Measurements from ENCODE around the gene GNE.
A peak's percentile ranks its signal among the peaks of the same experiment; 100 is the strongest.

GNE gene

DNA sequence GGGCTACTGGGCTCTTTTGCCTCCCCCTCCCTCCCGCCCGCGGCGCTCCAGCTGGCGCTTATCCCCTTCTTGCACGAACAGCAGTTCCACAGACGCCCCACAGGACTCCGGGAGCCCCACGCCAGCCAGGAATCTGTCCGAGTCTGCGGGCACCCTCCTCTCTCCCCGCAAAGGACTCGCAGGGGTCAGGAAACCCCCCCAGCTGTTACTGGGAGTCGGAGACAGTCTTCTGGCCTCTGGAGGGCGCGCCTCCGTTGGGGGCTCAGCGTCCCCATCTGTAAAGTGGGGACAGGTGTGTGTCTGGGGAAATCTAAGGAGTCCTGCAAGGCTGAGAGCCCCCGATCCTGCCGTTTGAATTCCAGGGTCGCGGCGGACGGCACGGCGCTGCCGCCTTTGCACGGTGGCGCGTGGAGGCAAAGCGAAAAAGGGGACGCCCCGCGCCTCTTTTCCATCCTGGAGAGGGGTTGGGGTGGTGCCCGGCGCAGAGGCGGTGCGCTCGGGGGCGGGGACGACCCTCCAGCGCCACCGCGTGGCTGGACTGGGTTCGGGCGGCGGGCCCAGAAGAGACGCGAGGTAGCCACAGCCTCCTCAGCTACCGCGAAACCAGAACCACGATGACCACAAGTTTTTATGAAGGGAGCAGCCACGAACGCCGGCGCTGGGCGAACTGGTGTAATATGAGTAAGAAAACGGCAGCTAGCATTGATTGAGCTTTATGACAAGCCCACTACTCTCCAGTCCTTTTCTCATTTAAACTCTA lies 91.9 kb downstream of the GNE start:
- H3K27ac ChIP-seq (ENCODE audit: low read depth, low read length): peak overlapping the region; percentile 37
- H3K4me3 ChIP-seq (ENCODE audit: low read depth in 1 of 5, low read length in 5 of 5): peak overlapping the region; percentile 57 to 67 (median 64)
- no peaks in the 10 kb centered on the region for H3K27me3 ChIP-seq (ENCODE audit: control insufficient read depth in 5 of 5, insufficient read depth in 4 of 5, low read length in 5 of 5)
- H3K4me1 ChIP-seq (ENCODE audit: control insufficient read depth in 5 of 5, insufficient read depth in 5 of 5, low read length in 5 of 5): peaks cover 0 to 34% (median 17%) of the 10 kb centered on the region in 5 donors
- no peaks in the 10 kb centered on the region for H3K9me3 ChIP-seq (ENCODE audit: control insufficient read depth in 5 of 5, low read length in 5 of 5)
- peak overlapping the region in 4 of 5 donors; percentile 20 to 64 (median 43) for H3K9ac ChIP-seq (ENCODE audit: low read length in 5 of 5)
- H3K36me3 ChIP-seq (ENCODE audit: control insufficient read depth in 5 of 5, insufficient read depth in 5 of 5, low read length in 5 of 5): peaks cover 0 to 4% (median 2%) of the 10 kb centered on the region in 5 donors

DNA sequence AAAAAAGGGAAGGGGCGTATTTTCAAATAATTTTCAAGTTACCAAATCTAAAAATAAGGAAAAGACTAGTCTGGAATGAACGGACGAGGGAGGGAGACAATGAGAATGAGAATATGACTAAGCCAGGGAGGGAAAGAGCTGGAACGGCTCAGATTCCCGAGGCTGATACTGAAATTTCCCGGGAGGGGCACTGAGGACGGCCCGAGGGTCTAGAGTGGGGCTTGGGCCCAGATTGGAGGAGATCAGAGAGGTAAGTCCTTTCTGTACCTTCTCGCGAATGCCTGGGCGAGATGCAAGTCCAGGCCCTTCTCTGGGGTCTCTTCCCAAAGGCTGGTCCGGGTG lies 92.5 kb downstream of the GNE start:
- peak overlapping the region; percentile 57 to 67 (median 64) for H3K4me3 ChIP-seq (ENCODE audit: low read depth in 1 of 5, low read length in 5 of 5)
- H3K27me3 ChIP-seq (ENCODE audit: control insufficient read depth in 5 of 5, insufficient read depth in 4 of 5, low read length in 5 of 5): no peaks in the 10 kb centered on the region
- peak overlapping the region in 1 of 5 donors; percentile 59 for H3K9ac ChIP-seq (ENCODE audit: low read length in 5 of 5)
- H3K9me3 ChIP-seq (ENCODE audit: control insufficient read depth in 5 of 5, low read length in 5 of 5): no peaks in the 10 kb centered on the region
- peak overlapping the region; percentile 37 for H3K27ac ChIP-seq (ENCODE audit: low read depth, low read length)
- H3K4me1 ChIP-seq (ENCODE audit: control insufficient read depth in 5 of 5, insufficient read depth in 5 of 5, low read length in 5 of 5): peaks cover 0 to 34% (median 19%) of the 10 kb centered on the region in 5 donors
- peaks cover 0 to 4% (median 2%) of the 10 kb centered on the region in 5 donors for H3K36me3 ChIP-seq (ENCODE audit: control insufficient read depth in 5 of 5, insufficient read depth in 5 of 5, low read length in 5 of 5)

DNA sequence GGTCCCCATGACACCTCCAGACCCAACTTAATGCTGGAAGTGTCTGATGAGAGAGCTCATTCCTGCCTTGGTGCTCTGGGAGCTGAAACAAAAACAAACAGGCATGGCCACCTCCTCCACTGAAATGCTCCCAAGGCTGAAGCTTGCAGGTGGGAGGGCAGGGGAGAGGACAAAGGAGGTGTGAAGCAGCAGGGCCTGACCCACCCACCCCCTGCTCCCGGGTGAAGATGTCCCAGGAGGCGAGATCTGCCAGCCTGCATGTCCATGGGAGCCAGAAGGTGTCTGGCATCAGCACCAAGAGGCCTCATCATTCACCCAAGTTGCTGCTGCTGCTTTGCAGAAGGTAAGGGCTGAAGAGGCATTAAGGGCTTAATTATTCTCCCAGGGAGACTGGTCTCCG lies 93.3 kb downstream of the GNE start:
- H3K4me1 ChIP-seq (ENCODE audit: control insufficient read depth in 5 of 5, insufficient read depth in 5 of 5, low read length in 5 of 5): peaks cover 0 to 34% (median 20%) of the 10 kb centered on the region in 5 donors
- H3K4me3 ChIP-seq (ENCODE audit: low read depth in 1 of 5, low read length in 5 of 5): no peak overlapping the region
- H3K9ac ChIP-seq (ENCODE audit: low read length in 5 of 5): no peak overlapping the region
- H3K27ac ChIP-seq (ENCODE audit: low read depth, low read length): peak overlapping the region; percentile 69
- H3K36me3 ChIP-seq (ENCODE audit: control insufficient read depth in 5 of 5, insufficient read depth in 5 of 5, low read length in 5 of 5): peaks cover 0 to 10% (median 2%) of the 10 kb centered on the region in 5 donors
- no peaks in the 10 kb centered on the region for H3K27me3 ChIP-seq (ENCODE audit: control insufficient read depth in 5 of 5, insufficient read depth in 4 of 5, low read length in 5 of 5)
- H3K9me3 ChIP-seq (ENCODE audit: control insufficient read depth in 5 of 5, low read length in 5 of 5): no peaks in the 10 kb centered on the region

Data from subcutaneous abdominal adipose tissue (tissue), 5 donors.